Activated CD4-positive, CD25-positive, alpha-beta regulatory T cell (primary cell): Measurements from ENCODE around the gene KCNIP1.

Experiments used
- DNase-seq, 4 experiments: peaks; one replicate each; lab custom pipeline; 2025; lab: John Stamatoyannopoulos, UW

Gene KCNIP1

DNA sequence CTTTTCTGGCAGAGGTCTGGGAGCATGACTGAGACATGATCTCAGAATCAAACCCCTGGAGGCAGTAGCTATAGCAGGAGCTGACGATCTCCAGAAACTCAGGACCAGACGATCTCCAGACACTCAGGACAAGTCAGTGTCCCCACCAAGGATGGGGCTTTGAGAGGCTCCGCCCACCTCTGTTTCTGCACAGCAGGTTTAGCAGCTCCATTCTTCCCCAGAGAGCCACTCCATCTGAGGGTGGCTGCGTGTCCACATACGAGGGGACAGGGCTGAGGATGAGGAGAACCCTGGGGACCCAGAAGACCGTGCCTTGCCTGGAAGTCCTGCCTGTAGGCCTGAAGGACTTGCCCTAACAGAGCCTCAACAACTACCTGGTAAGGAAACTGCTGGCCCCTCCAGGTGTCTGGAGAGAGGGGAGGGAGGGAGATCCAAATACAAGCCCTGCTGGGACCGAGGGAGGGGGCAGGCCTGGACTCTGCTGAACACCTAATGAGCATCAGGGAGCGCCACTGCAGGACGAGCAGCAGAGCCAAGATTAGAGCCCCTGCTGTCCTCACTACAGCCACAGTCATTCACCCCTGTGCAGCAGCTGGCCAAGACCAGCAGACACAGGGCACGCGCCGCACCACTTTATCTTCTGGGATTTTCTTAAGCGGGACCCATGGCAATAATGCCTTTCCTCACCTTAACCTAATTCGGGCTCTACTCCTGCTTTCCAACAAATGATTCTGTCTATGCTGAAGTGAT lies 279.9 kb downstream of the KCNIP1 start, which contains the start of gene GABRP:
Gene GABRP, plus strand, starts transcription at position 228 of the 750 bp plus-strand sequence. CDS start 4,891 bp downstream, outside the sequence.
- no peak for DNase-seq

DNA sequence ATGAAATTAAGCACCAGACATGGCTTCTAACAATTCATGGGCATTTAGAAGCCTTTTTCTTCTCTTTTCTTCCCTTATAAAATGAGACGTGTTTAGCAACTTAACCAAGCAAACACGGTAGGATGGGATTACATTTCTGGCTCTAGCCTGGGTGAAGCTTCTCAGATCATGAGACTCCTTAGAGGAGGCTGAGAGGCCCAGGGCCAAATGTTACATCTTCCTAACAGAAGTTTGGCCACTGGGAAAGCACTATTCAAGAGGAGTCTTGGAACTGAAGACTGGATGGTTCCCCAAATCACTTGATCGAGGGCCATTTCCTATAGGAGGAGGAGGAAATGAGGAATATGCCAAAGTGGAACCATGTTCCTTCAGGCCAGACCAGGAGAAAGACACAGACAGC lies 281.6 kb downstream of the KCNIP1 start:
- DNase-seq, result no peak
